C4-2B (cell line): ENCODE data around the gene JAML.

Experiments
- H3K27ac ChIP-seq: fragments of 450-650 bp; 2 replicates; pipeline ENCODE4 v1.5.1; 2017
- ZFX ChIP-seq: fragments of 450-650 bp; IDR thresholded peaks from 2 replicates; pipeline ENCODE4 v1.6.1; 2017
- TF ChIP-seq, protein P1 (sequence below): fragments of 450-650 bp; conservative IDR thresholded peaks from 2 replicates; pipeline ENCODE4 v1.5.1; 2017; ENCODE audit warnings: mild to moderate bottlenecking

JAML gene

DNA sequence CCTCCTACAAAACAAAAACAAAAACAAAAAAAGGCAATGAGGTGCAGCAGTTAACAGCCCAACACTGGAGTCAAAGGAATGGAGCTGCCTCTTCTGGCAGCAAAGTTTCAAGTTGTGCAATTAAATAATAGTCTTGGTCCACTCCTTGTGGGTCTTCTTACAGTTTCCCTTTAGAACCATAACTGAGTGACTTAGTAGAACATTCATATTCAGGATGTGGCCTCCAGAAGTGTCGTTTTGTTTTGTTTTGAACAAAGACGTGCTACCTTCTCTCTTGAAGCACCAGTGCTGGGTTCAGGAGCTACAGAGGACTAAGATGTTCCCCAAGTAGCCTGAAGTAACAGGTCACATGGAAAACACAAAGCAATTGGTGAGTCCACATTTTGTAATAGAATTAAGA lies 2.0 kb upstream of the JAML start:
- no peak overlapping the region for H3K27ac ChIP-seq
- TF ChIP-seq ZFX = no peak
- TF ChIP-seq, protein P1, sequence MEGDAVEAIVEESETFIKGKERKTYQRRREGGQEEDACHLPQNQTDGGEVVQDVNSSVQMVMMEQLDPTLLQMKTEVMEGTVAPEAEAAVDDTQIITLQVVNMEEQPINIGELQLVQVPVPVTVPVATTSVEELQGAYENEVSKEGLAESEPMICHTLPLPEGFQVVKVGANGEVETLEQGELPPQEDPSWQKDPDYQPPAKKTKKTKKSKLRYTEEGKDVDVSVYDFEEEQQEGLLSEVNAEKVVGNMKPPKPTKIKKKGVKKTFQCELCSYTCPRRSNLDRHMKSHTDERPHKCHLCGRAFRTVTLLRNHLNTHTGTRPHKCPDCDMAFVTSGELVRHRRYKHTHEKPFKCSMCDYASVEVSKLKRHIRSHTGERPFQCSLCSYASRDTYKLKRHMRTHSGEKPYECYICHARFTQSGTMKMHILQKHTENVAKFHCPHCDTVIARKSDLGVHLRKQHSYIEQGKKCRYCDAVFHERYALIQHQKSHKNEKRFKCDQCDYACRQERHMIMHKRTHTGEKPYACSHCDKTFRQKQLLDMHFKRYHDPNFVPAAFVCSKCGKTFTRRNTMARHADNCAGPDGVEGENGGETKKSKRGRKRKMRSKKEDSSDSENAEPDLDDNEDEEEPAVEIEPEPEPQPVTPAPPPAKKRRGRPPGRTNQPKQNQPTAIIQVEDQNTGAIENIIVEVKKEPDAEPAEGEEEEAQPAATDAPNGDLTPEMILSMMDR = no peak

DNA sequence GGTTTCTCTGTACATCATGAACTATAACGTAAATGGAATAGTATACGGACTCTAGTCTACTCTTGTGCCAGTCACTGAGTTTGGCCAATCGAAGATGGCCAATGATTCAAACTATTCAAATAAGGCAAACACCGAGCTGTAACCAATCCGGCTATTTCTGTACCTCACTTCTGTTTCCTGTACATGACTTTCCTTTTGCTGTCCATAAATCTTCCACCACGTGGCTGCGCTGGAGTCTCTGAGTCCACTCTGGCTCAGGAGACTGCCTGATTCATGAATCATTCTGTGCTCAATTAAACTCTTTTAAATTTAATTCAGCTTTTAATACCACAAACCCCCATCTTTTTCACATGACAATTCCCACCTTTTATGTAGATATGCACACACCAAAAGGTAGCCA lies 1.5 kb upstream of the JAML start:
- TF ChIP-seq ZFX = no peak
- TF ChIP-seq, protein P1 = no peak
- no peak overlapping the region for H3K27ac ChIP-seq

DNA sequence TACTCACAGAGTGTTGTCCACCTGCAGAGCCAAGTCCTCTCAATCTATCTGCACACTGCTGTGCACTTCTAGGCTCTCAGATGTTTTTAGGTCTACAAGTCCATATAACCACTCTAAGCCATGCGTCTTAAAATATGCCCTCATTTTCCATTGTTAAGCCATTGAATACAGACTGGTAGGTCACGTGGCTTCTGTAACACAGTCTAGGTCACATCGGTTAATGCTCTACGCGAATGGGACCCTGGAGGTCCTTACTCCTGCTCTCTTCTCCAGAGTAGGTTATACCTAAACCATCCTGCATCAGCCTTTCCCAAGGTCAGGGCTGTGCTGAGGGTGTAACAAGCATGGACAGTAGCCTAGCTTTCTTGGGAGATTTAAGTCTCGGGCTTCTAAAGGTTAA lies 819 bp downstream of the JAML start:
- TF ChIP-seq ZFX = no peak
- TF ChIP-seq, protein P1 = no peak
- H3K27ac ChIP-seq = no peak overlapping the region

DNA sequence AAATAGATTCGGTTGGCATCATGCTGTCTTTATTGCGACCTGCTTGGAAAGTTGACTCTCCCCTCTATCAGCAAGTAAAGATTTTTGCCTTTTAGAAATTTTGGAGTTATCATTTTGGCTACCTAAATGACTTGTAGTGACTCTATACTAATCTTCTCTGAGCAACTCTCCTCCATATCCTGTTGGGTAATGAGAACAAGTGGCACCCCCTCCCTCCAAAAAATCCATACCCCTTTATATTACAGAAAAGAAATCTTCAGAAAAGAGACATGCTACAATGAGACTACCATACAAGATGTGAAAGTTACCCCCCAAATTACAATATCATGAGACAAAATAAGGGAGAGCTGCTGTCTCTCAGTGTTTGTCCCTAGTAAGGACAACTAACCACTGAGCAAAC lies 1.2 kb downstream of the JAML start:
- H3K27ac ChIP-seq = no peak overlapping the region
- TF ChIP-seq ZFX = no peak
- TF ChIP-seq, protein P1 = no peak

DNA sequence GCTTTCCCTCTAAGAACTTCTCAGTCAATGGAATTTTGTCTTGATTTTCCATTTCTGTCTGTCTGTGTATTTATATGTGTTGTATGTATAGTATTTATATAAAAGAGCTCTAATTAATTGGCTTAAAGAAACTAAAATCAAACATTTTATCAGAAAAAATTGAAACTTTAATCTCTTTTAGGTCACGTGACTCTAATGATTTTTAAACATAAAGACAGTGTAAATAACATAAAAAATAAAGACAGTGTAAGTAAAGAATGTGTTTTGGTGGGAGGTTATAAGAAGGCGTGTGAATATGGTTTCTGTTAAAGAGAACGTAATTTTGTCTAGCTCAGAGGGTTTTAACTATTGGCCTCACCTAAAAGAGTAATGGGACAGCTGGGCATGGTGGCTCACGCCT lies 2.4 kb downstream of the JAML start:
- no peak for TF ChIP-seq ZFX
- TF ChIP-seq, protein P1 = no peak
- no peak overlapping the region for H3K27ac ChIP-seq

DNA sequence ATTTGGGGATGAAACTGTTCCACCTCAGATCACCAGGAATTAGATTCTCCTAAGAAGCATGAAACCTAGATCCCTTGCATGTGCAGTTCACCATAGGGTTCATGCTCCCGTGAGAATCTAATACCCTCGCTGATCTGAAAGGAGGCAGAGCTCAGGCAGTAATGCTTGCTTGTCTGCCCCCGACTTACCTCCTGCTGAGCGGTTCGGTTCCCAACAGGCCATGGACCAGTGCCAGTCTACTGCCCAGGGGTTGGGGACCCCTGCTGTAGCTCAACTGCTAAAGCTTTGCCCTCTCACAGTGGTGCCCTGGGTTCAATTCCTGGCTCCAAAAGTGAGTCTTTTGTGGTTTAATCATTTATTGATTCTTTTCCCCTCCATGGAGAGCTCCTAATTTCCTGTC lies 3.4 kb downstream of the JAML start:
- TF ChIP-seq ZFX = no peak
- TF ChIP-seq, protein P1 = no peak
- H3K27ac ChIP-seq = no peak overlapping the region

DNA sequence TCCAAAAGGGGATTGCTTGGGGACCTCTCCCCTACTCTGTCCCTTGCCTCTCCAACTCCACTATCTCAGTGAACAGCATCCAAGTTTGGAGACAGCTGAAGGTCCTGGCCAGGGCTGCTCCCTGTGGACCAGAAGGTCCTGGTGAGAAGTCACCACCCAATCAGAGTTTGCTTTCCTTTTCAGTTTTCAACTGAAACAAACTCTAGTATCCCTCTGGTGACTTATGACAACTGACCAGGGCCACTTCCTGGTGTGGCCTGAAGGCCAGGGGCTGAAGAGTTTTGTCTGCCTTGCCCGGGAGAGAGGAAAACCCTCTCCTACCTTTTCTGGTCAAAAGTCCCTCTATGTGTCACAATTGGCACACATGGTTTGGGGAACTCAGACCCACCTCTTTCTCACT lies 5.1 kb downstream of the JAML start:
- TF ChIP-seq, protein P1 = no peak
- TF ChIP-seq ZFX = no peak
- H3K27ac ChIP-seq = no peak overlapping the region
